GM12878 (cell line): ENCODE data around the gene PREB. TPM values are rescaled to one million over a fixed set of nuclear protein-coding genes. Genes with fewer than 3 reads are reported as not detected.

Source experiments
- ATAC-seq: fragments of 200-7000 bp; cut with Tn5 transposase; 3 replicates; pipeline ENCODE4 v1.9.1; 2020; ENCODE audit warnings: mild to moderate bottlenecking, moderate library complexity
- BruUV-seq: library from RNA; stranded (reverse); fragments of 400-500 nt; replicated peaks from 2 replicates; lab custom pipeline; 2021; lab: Mats Ljungman, UMichigan
- CTCF ChIA-PET: fragments of 300-600 bp; sonication (Branson Sonifier 250); formaldehyde crosslinking; extraction: SDS; loops from one replicate; lab custom pipeline; 2021; ENCODE audit warnings: inconsistent platforms; lab: Yijun Ruan, JAX
- POLR2A ChIA-PET: fragments of 350-600 bp; formaldehyde crosslinking; extraction: SDS; loops from one replicate; lab custom pipeline; 2021; ENCODE audit warnings: inconsistent platforms; lab: Charles Lee
- RAD21 ChIA-PET: fragments of 300-600 bp; sonication (Branson Sonifier 250); formaldehyde crosslinking; loops from one replicate; lab custom pipeline; 2023; ENCODE audit warnings: antibody characterized with exemption; ENCODE audit not compliant: unreplicated experiment; lab: Charles Lee
- SMC1A ChIA-PET: fragments of 300-600 bp; sonication (Branson Sonifier 250); formaldehyde crosslinking; loops from one replicate; lab custom pipeline; 2023; ENCODE audit not compliant: unreplicated experiment, uncharacterized antibody; lab: Charles Lee
- DNase-seq: peaks from one replicate; pipeline ENCODE4 v3.0.0-alpha.2; 2011; ENCODE audit warnings: low read depth, low spot score
- FAIRE-seq: peaks from 3 replicates; lab custom pipeline; 2011; peaks lifted over from hg19 to GRCh38; lab: Jason Lieb, UNC
- H2AFZ ChIP-seq: 2 replicates; pipeline ENCODE4 v1.6.0; 2011; ENCODE audit warnings: low read depth, low read length, control low read depth; ENCODE audit not compliant: control insufficient read depth
- H3K27ac ChIP-seq: 2 replicates; pipeline ENCODE4 v1.5.1; 2011; ENCODE audit warnings: control low read depth; ENCODE audit not compliant: control insufficient read depth, insufficient read depth
- H3K27me3 ChIP-seq, 2 experiments: replicated peaks in 1 of 2; 2 replicates each; pipeline versions ENCODE4 v1.6.0 to v1.6.1; 2011; ENCODE audit warnings: low read length in 1 of 2; ENCODE audit not compliant: control insufficient read depth in 2 of 2, insufficient read depth in 2 of 2
- H3K36me3 ChIP-seq, 2 experiments: 2 replicates each; pipeline ENCODE4 v1.5.1; 2011; ENCODE audit warnings: low read length in 1 of 2; ENCODE audit not compliant: control insufficient read depth in 2 of 2, insufficient read depth in 2 of 2
- H3K4me1 ChIP-seq: 2 replicates; pipeline ENCODE4 v1.6.1; 2011; ENCODE audit warnings: mild to moderate bottlenecking, low read length, moderate library complexity, mixed read lengths; ENCODE audit not compliant: control insufficient read depth, insufficient read depth
- H3K4me2 ChIP-seq: 2 replicates; pipeline ENCODE4 v1.6.0; 2011; ENCODE audit warnings: control low read depth; ENCODE audit not compliant: control insufficient read depth, insufficient read depth
- H3K4me3 ChIP-seq: fragments of 200-600 bp; sonication (generic); 2 replicates; pipeline ENCODE4 v1.5.1; 2016
- H3K79me2 ChIP-seq: 2 replicates; pipeline ENCODE4 v1.6.0; 2011; ENCODE audit warnings: low read length; ENCODE audit not compliant: control insufficient read depth, insufficient read depth
- H3K9ac ChIP-seq: 2 replicates; pipeline ENCODE4 v1.8.0; 2011; ENCODE audit warnings: low read length, control low read depth, mixed read lengths; ENCODE audit not compliant: control insufficient read depth, insufficient read depth
- H3K9me3 ChIP-seq: replicated peaks from 3 replicates; pipeline ENCODE4 v1.5.1; 2011; ENCODE audit warnings: mild to moderate bottlenecking, low read length; ENCODE audit not compliant: control insufficient read depth, insufficient read depth
- H4K20me1 ChIP-seq: 2 replicates; pipeline ENCODE4 v1.6.0; 2011; ENCODE audit not compliant: control insufficient read depth, insufficient read depth
- ASH2L ChIP-seq: fragments of 300-600, 200-600 bp; sonication (generic); IDR thresholded peaks from 2 replicates; pipeline ENCODE4 v1.6.1; 2017; ENCODE audit warnings: low read depth, mild to moderate bottlenecking, borderline replicate concordance
- BACH1 ChIP-seq: fragments of 450-650 bp; IDR thresholded peaks from 2 replicates; pipeline ENCODE4 v1.6.1; 2017; ENCODE audit warnings: mild to moderate bottlenecking, borderline replicate concordance
- BCL11A ChIP-seq: IDR thresholded peaks from 2 replicates; pipeline ENCODE4 v1.6.1; 2011; ENCODE audit warnings: low read depth, low read length
- CHD1 ChIP-seq: IDR thresholded peaks from 2 replicates; pipeline ENCODE4 v1.6.1; 2012; ENCODE audit warnings: low read depth, low read length, improper control_type of control experiment
- CHD2 ChIP-seq: IDR thresholded peaks from 2 replicates; pipeline ENCODE4 v1.6.1; 2011; ENCODE audit warnings: low read depth, low read length, improper control_type of control experiment, borderline replicate concordance
- CTCF ChIP-seq, 3 experiments: IDR thresholded peaks in 2 of 3; conservative IDR thresholded peaks in 1 of 3; 2 replicates each; pipeline ENCODE4 v1.5.1; 2011; ENCODE audit warnings: low read depth in 3 of 3, low read length in 3 of 3, mild to moderate bottlenecking in 3 of 3, control low read depth in 2 of 3, moderate library complexity in 2 of 3, inconsistent platforms in 1 of 3, mixed read lengths in 1 of 3; ENCODE audit not compliant: control insufficient read depth in 2 of 3, insufficient read depth in 1 of 3; ENCODE audit errors: extremely low read depth in 1 of 3
- DPF2 ChIP-seq: fragments of 450-650 bp; IDR thresholded peaks from 2 replicates; pipeline ENCODE4 v1.6.1; 2017; ENCODE audit warnings: mild to moderate bottlenecking
- EED ChIP-seq: sonication (generic); IDR thresholded peaks from 2 replicates; pipeline ENCODE4 v1.6.1; 2016; ENCODE audit warnings: antibody characterized with exemption, low read depth
- FOXM1 ChIP-seq: IDR thresholded peaks from 2 replicates; pipeline ENCODE4 v1.6.1; 2012; ENCODE audit warnings: low read depth, mild to moderate bottlenecking, inconsistent platforms, low read length, moderate library complexity
- HCFC1 ChIP-seq: fragments of 150-350 bp; IDR thresholded peaks from 2 replicates; pipeline ENCODE4 v1.6.1; 2014; ENCODE audit warnings: low read length
- HSF1 ChIP-seq: fragments of 150-350 bp; IDR thresholded peaks from 2 replicates; pipeline ENCODE4 v1.6.1; 2014; ENCODE audit warnings: mild to moderate bottlenecking, low read depth, low read length
- IRF5 ChIP-seq: fragments of 450-650 bp; IDR thresholded peaks from 2 replicates; pipeline ENCODE4 v1.6.1; 2017; ENCODE audit warnings: borderline replicate concordance
- NFYB ChIP-seq: IDR thresholded peaks from 2 replicates; pipeline ENCODE4 v1.6.1; 2011; ENCODE audit warnings: low read depth, mild to moderate bottlenecking, low read length, improper control_type of control experiment, moderate library complexity; ENCODE audit not compliant: insufficient read depth
- PAX5 ChIP-seq: IDR thresholded peaks from 2 replicates; pipeline ENCODE4 v1.6.1; 2011; ENCODE audit warnings: low read depth, low read length, borderline replicate concordance
- RAD51 ChIP-seq: fragments of 450-650 bp; IDR thresholded peaks from 2 replicates; pipeline ENCODE4 v1.6.1; 2016; ENCODE audit warnings: moderate library complexity, mild to moderate bottlenecking, inconsistent platforms
- RFX5 ChIP-seq: IDR thresholded peaks from 2 replicates; pipeline ENCODE4 v1.6.1; 2011; ENCODE audit warnings: low read depth, low read length, improper control_type of control experiment
- SIN3A ChIP-seq: IDR thresholded peaks from 2 replicates; pipeline ENCODE4 v1.6.1; 2012; ENCODE audit warnings: low read depth, low read length, improper control_type of control experiment
- SMAD5 ChIP-seq: IDR thresholded peaks from 2 replicates; pipeline ENCODE4 v1.6.1; 2016; ENCODE audit warnings: antibody characterized with exemption, low read depth
- SREBF1 ChIP-seq: IDR thresholded peaks from 2 replicates; pipeline ENCODE4 v1.6.1; 2012; ENCODE audit warnings: mild to moderate bottlenecking, low read length
- STAT1 ChIP-seq: fragments of 450-650 bp; conservative IDR thresholded peaks from 2 replicates; pipeline ENCODE4 v1.6.1; 2014; ENCODE audit warnings: antibody characterized with exemption, mild to moderate bottlenecking
- ZSCAN29 ChIP-seq: fragments of 450-650 bp; IDR thresholded peaks from 2 replicates; pipeline ENCODE4 v1.6.1; 2017; ENCODE audit warnings: mild to moderate bottlenecking, moderate library complexity
- ZZZ3 ChIP-seq: IDR thresholded peaks from 2 replicates; pipeline ENCODE4 v1.6.1; 2011; ENCODE audit warnings: low read depth; ENCODE audit not compliant: control insufficient read depth, insufficient read length
- WGBS: methylation state at CpG from one replicate; pipeline ENCODE4 v1.1.6; 2016; ENCODE audit warnings: low lambda C conversion rate; ENCODE audit not compliant: insufficient replicate concordance, insufficient coverage; ENCODE audit errors: missing lambda C conversion rate; 5-methylcytosine and 5-hydroxymethylcytosine counted together
- in situ Hi-C: fragments of 300-500 bp; cut with MboI; formaldehyde crosslinking; loops from 9 replicates; pipeline ENCODE4 v1.14.3; 2018; ENCODE audit warnings: mixed read lengths
- intact Hi-C: fragments of 100-400 bp; cut with micrococcal nuclease; formaldehyde crosslinking; loops from one replicate; pipeline ENCODE4 v1.14.2; 2022; ENCODE audit not compliant: unreplicated experiment
- polyA plus RNA-seq, 11 experiments: library from polyadenylated mRNA; depleted of rRNA in 4 of 11; unstranded in 6 of 11; stranded (reverse) in 5 of 11; fragments of >200 nt; fragmentation: Nextera tagmentation in 4 of 11; fragmentation: Illumina TruSeq in 1 of 11; extraction: Ambion mirVana in 4 of 11; extraction: Trizol in 1 of 11; gene quantifications; 1 replicate in 1 of 11; 2 replicates in 10 of 11; pipeline versions ENCODE4 v1.2.1 to v1.2.3, GENCODE V29; 2011 to 2016; ENCODE audit warnings: inconsistent platforms in 2 of 11, missing spikeins in 2 of 11, low read depth in 1 of 11
- total RNA-seq, 4 experiments: library from RNA; depleted of rRNA in 3 of 4; stranded (reverse); fragments of >200 nt in 3 of 4; fragmentation: Illumina TruSeq in 1 of 4; extraction: Trizol in 1 of 4; gene quantifications; 2 replicates each; pipeline versions ENCODE4 v1.2.1 to v1.2.3, GENCODE V29; 2013 to 2021

The PREB gene
- total and polyA plus RNA-seq, 10 of the 15 experiments (the other 5 are each of a cell fraction or from before 2014, with no cell fraction given): 26.3 to 101 (median 52.7) TPM

- peak overlapping the region; percentile 67 for H3K27ac ChIP-seq
- H3K9ac ChIP-seq: peak overlapping the region; percentile 77
- no peak for DNase-seq
- TF ChIP-seq ZZZ3: no peak
- TF ChIP-seq SIN3A: no peak
- TF ChIP-seq SMAD5: no peak
- TF ChIP-seq HCFC1: no peak
- peak; percentile 39 to 73 (median 52); a peak in 4 of 6 replicates for TF ChIP-seq CTCF (IDR thresholded peaks at IDR 0.05 in 2 of 3, conservative IDR thresholded peaks at IDR 0.05 in 1 of 3; ENCODE audit: control insufficient read depth in 2 of 3, extremely low read depth in 1 of 3, insufficient read depth in 1 of 3, low read depth in 3 of 3, low read length in 3 of 3)
- no peak for TF ChIP-seq DPF2
- no peak for TF ChIP-seq NFYB
- no peak for TF ChIP-seq BCL11A
- no peak for TF ChIP-seq HSF1
- no peak for TF ChIP-seq RFX5
- TF ChIP-seq CHD1: no peak
- TF ChIP-seq PAX5: no peak
- TF ChIP-seq IRF5: no peak
- no peak for TF ChIP-seq EED
- TF ChIP-seq CHD2: no peak
- no peak for TF ChIP-seq SREBF1
- peak; percentile 14; the same call in 1 of the 2 replicates for TF ChIP-seq BACH1
- no peak for TF ChIP-seq RAD51
- TF ChIP-seq ASH2L: no peak
- no peak for TF ChIP-seq STAT1
- peak; percentile 90 for TF ChIP-seq ZSCAN29
- TF ChIP-seq FOXM1: no peak
These were observed 48.8 kb downstream of the PREB start for GRCh38 chr2:27085673-27086089.

More at GRCh38 chr2:27085673-27086089, 48.8 kb downstream of the PREB start:
- H3K9me3 ChIP-seq: no peaks in the 10 kb centered on the region
- H3K4me3 ChIP-seq: peak overlapping the region; percentile 85
- H3K36me3 ChIP-seq: no peaks in the 10 kb centered on the region
- intact Hi-C loops: loop anchor here (1.0 kb wide), 2 partner anchors 35 to 124 kb away; no protein-coding TSS in a partner anchor
- under 1% methylated on average over 32 of the region's 38 CpGs for WGBS
- ATAC-seq: peak; percentile 45
- SMC1A ChIA-PET: interaction anchor here (1.2 to 2.1 kb wide), 5 partner anchors 11 to 124 kb away, joined by 3 to 7 read pairs (median 6); partner anchors contain the start of gene AGBL5
- in situ Hi-C loops: loop anchor here (10.0 kb wide), 1 partner anchor 121 kb away; no protein-coding TSS in a partner anchor
- no peaks in the 10 kb centered on the region for H3K27me3 ChIP-seq
- H3K4me2 ChIP-seq: peak overlapping the region; percentile 99
- RAD21 ChIA-PET: interaction anchor here (0.5 to 2.5 kb wide), 8 partner anchors 34 to 194 kb away, joined by 3 to 11 read pairs (median 4); partner anchors contain the start of gene AGBL5
- no peaks in the 10 kb centered on the region for H3K79me2 ChIP-seq
- POLR2A ChIA-PET: interaction anchor here (1.1 to 3.4 kb wide), 3 partner anchors 35 to 123 kb away, joined by 3 to 12 read pairs (median 5); partner anchors contain the start of gene AGBL5
- CTCF ChIA-PET: interaction anchor here (0.5 to 8.6 kb wide), 11 partner anchors 11 to 194 kb away, joined by 3 to 85 read pairs (median 3); partner anchors contain the start of genes MAPRE3, OST4 and PRR30
- peak overlapping the region; percentile 88 for H2AFZ ChIP-seq
- no peak for FAIRE-seq
- BruUV-seq: no TSS peak
- peaks cover 24% of the 10 kb centered on the region for H3K4me1 ChIP-seq
- no peaks in the 10 kb centered on the region for H4K20me1 ChIP-seq
